Measurements from ENCODE around the gene DYNLT1.

- no peak for TF ChIP-seq CTCF (IDR thresholded peaks at IDR 0.05)
- TF ChIP-seq POLR2AphosphoS5 (IDR thresholded peaks at IDR 0.05), result no peak
- TF ChIP-seq POLR2A (IDR thresholded peaks at IDR 0.05), result no peak
Observed at GRCh38 chr6:158646023-158646910, 1.7 kb upstream of the DYNLT1 start.

Data from gastroesophageal sphincter (tissue), 3 donors.